H9 (cell line): ENCODE results near the gene PRF1. TPM values are rescaled to one million over a fixed set of nuclear protein-coding genes. Genes with fewer than 3 reads are reported as not detected.

Source experiments
- DNase-seq: peaks from one replicate; pipeline ENCODE4 v3.0.0-alpha.2; 2017
- H2AFZ ChIP-seq: one replicate; pipeline ENCODE4 v1.6.1; 2013; ENCODE audit warnings: mild to moderate bottlenecking, low read length, control low read depth, moderate library complexity
- H2AK5ac ChIP-seq: 2 replicates; pipeline ENCODE4 v1.6.1; 2013; ENCODE audit warnings: low read length, control low read depth, mixed read lengths; ENCODE audit not compliant: insufficient read length
- H2BK120ac ChIP-seq: one replicate; pipeline ENCODE4 v1.6.1; 2013; ENCODE audit warnings: low read depth, mild to moderate bottlenecking, low read length, control low read depth, inconsistent platforms; ENCODE audit not compliant: poor library complexity, severe bottlenecking
- H2BK12ac ChIP-seq: 2 replicates; pipeline ENCODE4 v1.6.1; 2013; ENCODE audit warnings: low read length, control low read depth, mixed read lengths, low read depth; ENCODE audit not compliant: insufficient read length
- H2BK15ac ChIP-seq: 2 replicates; pipeline ENCODE4 v1.6.1; 2013; ENCODE audit warnings: low read depth, low read length, control low read depth
- H2BK20ac ChIP-seq: one replicate; pipeline ENCODE4 v1.6.1; 2013; ENCODE audit warnings: low read depth, mild to moderate bottlenecking, low read length, control low read depth, inconsistent platforms; ENCODE audit not compliant: poor library complexity, severe bottlenecking
- H2BK5ac ChIP-seq: 2 replicates; pipeline ENCODE4 v1.6.1; 2013; ENCODE audit warnings: low read length, control low read depth, mixed read lengths; ENCODE audit not compliant: insufficient read length
- H3K14ac ChIP-seq: 2 replicates; pipeline ENCODE4 v1.6.1; 2013; ENCODE audit warnings: low read length, control low read depth; ENCODE audit not compliant: insufficient read depth
- H3K18ac ChIP-seq: 2 replicates; pipeline ENCODE4 v1.6.1; 2013; ENCODE audit warnings: low read depth, mild to moderate bottlenecking, mixed read lengths, low read length, control low read depth; ENCODE audit not compliant: insufficient read length
- H3K23ac ChIP-seq: 2 replicates; pipeline ENCODE4 v1.6.1; 2013; ENCODE audit warnings: low read length, control low read depth, mixed read lengths, low read depth; ENCODE audit not compliant: insufficient read length
- H3K23me2 ChIP-seq: 2 replicates; pipeline ENCODE4 v1.6.1; 2013; ENCODE audit warnings: low read depth, mild to moderate bottlenecking, mixed read lengths, low read length, control low read depth; ENCODE audit not compliant: insufficient read length, poor library complexity, severe bottlenecking
- H3K27ac ChIP-seq: 2 replicates; pipeline ENCODE4 v1.5.1; 2013; ENCODE audit warnings: low read length, control low read depth, mixed read lengths, low read depth; ENCODE audit not compliant: insufficient read length
- H3K27me3 ChIP-seq: 2 replicates; pipeline ENCODE4 v1.6.1; 2013; ENCODE audit warnings: low read length, control low read depth, inconsistent platforms; ENCODE audit not compliant: insufficient read depth
- H3K4ac ChIP-seq: 2 replicates; pipeline ENCODE4 v1.6.1; 2013; ENCODE audit warnings: low read depth, mild to moderate bottlenecking, control low read depth, inconsistent platforms, low read length, moderate library complexity
- H3K4me1 ChIP-seq: 2 replicates; pipeline ENCODE4 v1.6.1; 2013; ENCODE audit warnings: low read length, control low read depth, inconsistent platforms; ENCODE audit not compliant: insufficient read depth
- H3K4me2 ChIP-seq: 2 replicates; pipeline ENCODE4 v1.6.1; 2013; ENCODE audit warnings: low read length, control low read depth, mixed read lengths; ENCODE audit not compliant: insufficient read length, insufficient read depth
- H3K56ac ChIP-seq: 2 replicates; pipeline ENCODE4 v1.6.1; 2013; ENCODE audit warnings: low read depth, mild to moderate bottlenecking, mixed read lengths, low read length, control low read depth; ENCODE audit not compliant: insufficient read length
- H3K79me1 ChIP-seq: 2 replicates; pipeline ENCODE4 v1.6.1; 2013; ENCODE audit warnings: low read depth, mild to moderate bottlenecking, moderate library complexity, low read length, control low read depth, inconsistent platforms; ENCODE audit not compliant: insufficient read depth, poor library complexity, severe bottlenecking
- H3K79me2 ChIP-seq: 2 replicates; pipeline ENCODE4 v1.6.1; 2013; ENCODE audit warnings: low read length, control low read depth, inconsistent platforms; ENCODE audit not compliant: insufficient read depth
- H3K9ac ChIP-seq: 2 replicates; pipeline ENCODE4 v1.6.1; 2013; ENCODE audit warnings: low read length, control low read depth, mixed read lengths; ENCODE audit not compliant: insufficient read length; ENCODE audit errors: extremely low read depth
- H3K9me3 ChIP-seq: one replicate; pipeline ENCODE4 v1.6.1; 2013; ENCODE audit warnings: low read depth, low read length, inconsistent platforms; ENCODE audit not compliant: control insufficient read depth
- H3T11ph ChIP-seq: one replicate; pipeline ENCODE4 v1.6.1; 2013; ENCODE audit warnings: mild to moderate bottlenecking, low read length, control low read depth, inconsistent platforms
- H4K20me1 ChIP-seq: one replicate; pipeline ENCODE4 v1.6.1; 2013; ENCODE audit not compliant: control insufficient read depth, insufficient read length, insufficient read depth
- H4K5ac ChIP-seq: 2 replicates; pipeline ENCODE4 v1.6.1; 2013; ENCODE audit warnings: low read depth, mild to moderate bottlenecking, mixed read lengths, low read length, control low read depth; ENCODE audit not compliant: insufficient read length
- H4K8ac ChIP-seq: replicated peaks from 2 replicates; pipeline ENCODE4 v1.6.1; 2013; ENCODE audit warnings: low read length, control low read depth, mixed read lengths, low read depth; ENCODE audit not compliant: insufficient read length
- H4K91ac ChIP-seq: 2 replicates; pipeline ENCODE4 v1.6.1; 2013; ENCODE audit warnings: low read depth, mild to moderate bottlenecking, moderate library complexity, mixed read lengths, low read length, control low read depth; ENCODE audit not compliant: insufficient read length
- H3K27ac Mint-ChIP-seq, 3 experiments: 2 replicates in 2 of 3; 3 replicates in 1 of 3; pipeline ENCODE4 v1.8.0; 2020 to 2021; ENCODE audit warnings: mixed read lengths in 3 of 3, mild to moderate bottlenecking in 1 of 3, moderate library complexity in 1 of 3
- H3K27me3 Mint-ChIP-seq: 2 replicates; pipeline ENCODE4 v1.8.0; 2021; ENCODE audit warnings: low read depth, mild to moderate bottlenecking, moderate library complexity, mixed read lengths
- H3K36me3 Mint-ChIP-seq, 3 experiments: 2 replicates in 2 of 3; 3 replicates in 1 of 3; pipeline ENCODE4 v1.8.0; 2020 to 2021; ENCODE audit warnings: low read depth in 3 of 3, mixed read lengths in 3 of 3; ENCODE audit not compliant: insufficient read depth in 1 of 3
- H3K4me1 Mint-ChIP-seq, 2 experiments: 2 replicates each; pipeline ENCODE4 v1.8.0; 2020; ENCODE audit warnings: mixed read lengths in 2 of 2
- H3K4me3 Mint-ChIP-seq, 2 experiments: 2 replicates in 1 of 2; 3 replicates in 1 of 2; pipeline ENCODE4 v1.8.0; 2020 to 2021; ENCODE audit warnings: mild to moderate bottlenecking in 2 of 2, mixed read lengths in 2 of 2, moderate library complexity in 1 of 2
- H3K9me3 Mint-ChIP-seq, 2 experiments: 2 replicates in 1 of 2; 3 replicates in 1 of 2; pipeline ENCODE4 v1.8.0; 2020; ENCODE audit warnings: mild to moderate bottlenecking in 2 of 2, mixed read lengths in 2 of 2, moderate library complexity in 1 of 2
- WGBS: extraction: QIAGEN DNeasy Blood & Tissue Kit; methylation state at CpG from one replicate; pipeline ENCODE4 v1.1.7; 2013; ENCODE audit warnings: missing lambda C conversion rate, low lambda C conversion rate, mixed read lengths; ENCODE audit not compliant: insufficient read length; ENCODE audit errors: extremely low coverage; 5-methylcytosine and 5-hydroxymethylcytosine counted together
- total RNA-seq: library from RNA; stranded (reverse); gene quantifications from 2 replicates; pipeline ENCODE4 v1.2.1, GENCODE V29; 2021
- TF ChIP-seq, protein P1 (sequence below): fragments of 200-600 bp; sonication (generic); conservative IDR thresholded peaks from 3 replicates; pipeline ENCODE4 v1.8.0; 2021; ENCODE audit warnings: antibody characterized with exemption, mild to moderate bottlenecking

PRF1 gene
- total RNA-seq, 1 experiment from 2014 or later, result not detected

DNA sequence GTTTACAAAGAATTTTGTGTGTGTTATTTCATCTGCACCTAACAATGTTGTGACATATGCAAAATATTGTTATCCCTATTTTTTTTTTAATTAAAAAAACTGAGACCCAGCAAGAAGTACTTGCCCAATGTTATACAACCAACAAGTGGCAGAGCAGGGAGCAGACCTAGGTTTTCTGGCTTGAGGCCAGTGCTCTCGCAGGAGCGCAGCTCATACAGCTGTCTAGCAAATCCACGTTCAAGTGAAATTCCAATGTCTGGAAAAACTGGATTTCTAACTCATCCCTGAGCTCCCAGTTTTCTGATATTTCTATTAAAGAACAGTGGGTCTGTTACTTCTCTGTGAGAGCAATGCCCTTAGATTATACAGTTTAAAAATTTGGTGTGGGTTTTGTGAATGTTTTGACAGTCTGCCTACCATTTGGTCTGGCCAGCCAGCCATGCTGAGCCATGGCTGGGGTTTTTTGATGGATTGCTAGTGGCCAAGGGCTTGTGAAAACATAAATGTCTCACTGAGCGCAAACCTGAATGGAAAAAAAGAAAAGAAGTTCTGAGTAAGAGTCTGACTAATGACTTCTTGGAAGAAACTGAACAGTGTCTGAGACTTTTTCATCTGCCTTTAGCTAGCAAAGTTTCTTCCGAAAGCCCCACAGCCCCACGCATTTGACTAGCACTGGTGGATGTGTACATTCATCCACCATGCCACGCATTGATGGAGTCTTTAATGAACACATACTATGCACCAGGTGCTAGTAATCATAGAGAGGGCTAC lies 15.4 kb upstream of the PRF1 start:
- Mint-ChIP-seq H3K4me3 (no peak overlapping the region), H3K9me3 (peaks cover 22 to 24% of the 10 kb centered on the region in 2 experiments), H3K4me1 (peaks cover 12 to 16% of the 10 kb centered on the region in 2 experiments), H3K36me3 (peaks cover 12 to 24% (median 21%) of the 10 kb centered on the region in 3 experiments), H3K27me3 (no peaks in the 10 kb centered on the region), H3K27ac (no peak overlapping the region; a peak in 1 of 7 replicates)
- H3K4ac ChIP-seq, result no peak overlapping the region
- TF ChIP-seq, protein P1, sequence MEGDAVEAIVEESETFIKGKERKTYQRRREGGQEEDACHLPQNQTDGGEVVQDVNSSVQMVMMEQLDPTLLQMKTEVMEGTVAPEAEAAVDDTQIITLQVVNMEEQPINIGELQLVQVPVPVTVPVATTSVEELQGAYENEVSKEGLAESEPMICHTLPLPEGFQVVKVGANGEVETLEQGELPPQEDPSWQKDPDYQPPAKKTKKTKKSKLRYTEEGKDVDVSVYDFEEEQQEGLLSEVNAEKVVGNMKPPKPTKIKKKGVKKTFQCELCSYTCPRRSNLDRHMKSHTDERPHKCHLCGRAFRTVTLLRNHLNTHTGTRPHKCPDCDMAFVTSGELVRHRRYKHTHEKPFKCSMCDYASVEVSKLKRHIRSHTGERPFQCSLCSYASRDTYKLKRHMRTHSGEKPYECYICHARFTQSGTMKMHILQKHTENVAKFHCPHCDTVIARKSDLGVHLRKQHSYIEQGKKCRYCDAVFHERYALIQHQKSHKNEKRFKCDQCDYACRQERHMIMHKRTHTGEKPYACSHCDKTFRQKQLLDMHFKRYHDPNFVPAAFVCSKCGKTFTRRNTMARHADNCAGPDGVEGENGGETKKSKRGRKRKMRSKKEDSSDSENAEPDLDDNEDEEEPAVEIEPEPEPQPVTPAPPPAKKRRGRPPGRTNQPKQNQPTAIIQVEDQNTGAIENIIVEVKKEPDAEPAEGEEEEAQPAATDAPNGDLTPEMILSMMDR, result no peak
- H4K8ac ChIP-seq, result no peak overlapping the region
- DNase-seq, result no peak
- peaks cover 7% of the 10 kb centered on the region for H3K9me3 ChIP-seq
- no peak overlapping the region for H3K56ac ChIP-seq
- peaks cover under 1% of the 10 kb centered on the region; the same call in 1 of the 2 replicates for H3K4me1 ChIP-seq
- H3K79me2 ChIP-seq, result no peaks in the 10 kb centered on the region
- H2AK5ac ChIP-seq, result no peak overlapping the region
- H3K9ac ChIP-seq, result no peak overlapping the region
- no peak overlapping the region for H3K4me2 ChIP-seq
- no peaks in the 10 kb centered on the region for H4K20me1 ChIP-seq
- no peak overlapping the region for H3K23ac ChIP-seq
- H2BK20ac ChIP-seq, result no peak overlapping the region
- no CpG with 5 or more reads among the region's 7 CpGs for WGBS
- no peak overlapping the region for H3K14ac ChIP-seq
- no peak overlapping the region for H4K5ac ChIP-seq
- H3T11ph ChIP-seq, result no peak overlapping the region
- H2BK15ac ChIP-seq, result no peak overlapping the region
- no peaks in the 10 kb centered on the region for H3K23me2 ChIP-seq
- no peaks in the 10 kb centered on the region for H3K79me1 ChIP-seq
- H2BK120ac ChIP-seq, result no peak overlapping the region
- H2AFZ ChIP-seq, result no peak overlapping the region
- no peak overlapping the region for H4K91ac ChIP-seq
- no peak overlapping the region for H3K27ac ChIP-seq
- H3K18ac ChIP-seq, result no peak overlapping the region
- H3K27me3 ChIP-seq, result no peaks in the 10 kb centered on the region
- no peak overlapping the region for H2BK12ac ChIP-seq
- H2BK5ac ChIP-seq, result no peak overlapping the region
